Measurements from ENCODE around the gene CPEB2.

CPEB2 gene

GRCh38 chr4:15010038-15010585 lies 7.8 kb downstream of the CPEB2 start:
- no peak for DNase-seq (ENCODE audit: low read depth)

- DNase-seq (ENCODE audit: low read depth) = no peak
These were observed 8.9 kb downstream of the CPEB2 start for GRCh38 chr4:15011166-15011565.

- no peak for DNase-seq (ENCODE audit: low read depth)
These were observed 9.9 kb downstream of the CPEB2 start for GRCh38 chr4:15012017-15012788.

GRCh38 chr4:15013585-15013984 lies 11.3 kb downstream of the CPEB2 start:
- DNase-seq (ENCODE audit: low read depth) = no peak

GRCh38 chr4:15015170-15015569 lies 12.9 kb downstream of the CPEB2 start:
- DNase-seq (ENCODE audit: low read depth) = no peak

GRCh38 chr4:15018361-15018760 lies 16.1 kb downstream of the CPEB2 start:
- no peak for DNase-seq (ENCODE audit: low read depth)

- no peak for DNase-seq (ENCODE audit: low read depth)
These were observed 18.4 kb downstream of the CPEB2 start for GRCh38 chr4:15020502-15021286.

GRCh38 chr4:15021311-15021710 lies 19.0 kb downstream of the CPEB2 start:
- DNase-seq (ENCODE audit: low read depth) = no peak

GRCh38 chr4:15021946-15022345 lies 19.7 kb downstream of the CPEB2 start:
- no peak for DNase-seq (ENCODE audit: low read depth)

- DNase-seq (ENCODE audit: low read depth) = no peak
These were observed 22.1 kb downstream of the CPEB2 start for GRCh38 chr4:15024386-15024785.

GRCh38 chr4:15025693-15026092 lies 23.4 kb downstream of the CPEB2 start:
- no peak for DNase-seq (ENCODE audit: low read depth)

- DNase-seq (ENCODE audit: low read depth) = no peak
These were observed 25.7 kb downstream of the CPEB2 start for GRCh38 chr4:15027921-15028435.

GRCh38 chr4:15031197-15031596 lies 28.9 kb downstream of the CPEB2 start:
- no peak for DNase-seq (ENCODE audit: low read depth)

- DNase-seq (ENCODE audit: low read depth) = no peak
These were observed 29.9 kb downstream of the CPEB2 start for GRCh38 chr4:15031993-15032675.

GRCh38 chr4:15034071-15034764 lies 31.9 kb downstream of the CPEB2 start:
- DNase-seq (ENCODE audit: low read depth) = no peak

GRCh38 chr4:15035159-15035558 lies 32.9 kb downstream of the CPEB2 start:
- no peak for DNase-seq (ENCODE audit: low read depth)

GRCh38 chr4:15037923-15038541 lies 35.8 kb downstream of the CPEB2 start:
- DNase-seq (ENCODE audit: low read depth) = no peak

GRCh38 chr4:15040916-15041463 lies 38.7 kb downstream of the CPEB2 start:
- DNase-seq (ENCODE audit: low read depth) = no peak

- DNase-seq (ENCODE audit: low read depth) = no peak
These were observed 40.4 kb downstream of the CPEB2 start for GRCh38 chr4:15042529-15043167.

GRCh38 chr4:15043226-15043625 lies 40.9 kb downstream of the CPEB2 start:
- DNase-seq (ENCODE audit: low read depth) = no peak
